NCI-H187 treated with DMSO at 0.1 percent for 48 hours (cell line): ENCODE measurements around the gene GPA33.

Source experiments
- DNase-seq: peaks from one replicate; lab custom pipeline; 2025; lab: John Stamatoyannopoulos, UW

Gene GPA33

DNA sequence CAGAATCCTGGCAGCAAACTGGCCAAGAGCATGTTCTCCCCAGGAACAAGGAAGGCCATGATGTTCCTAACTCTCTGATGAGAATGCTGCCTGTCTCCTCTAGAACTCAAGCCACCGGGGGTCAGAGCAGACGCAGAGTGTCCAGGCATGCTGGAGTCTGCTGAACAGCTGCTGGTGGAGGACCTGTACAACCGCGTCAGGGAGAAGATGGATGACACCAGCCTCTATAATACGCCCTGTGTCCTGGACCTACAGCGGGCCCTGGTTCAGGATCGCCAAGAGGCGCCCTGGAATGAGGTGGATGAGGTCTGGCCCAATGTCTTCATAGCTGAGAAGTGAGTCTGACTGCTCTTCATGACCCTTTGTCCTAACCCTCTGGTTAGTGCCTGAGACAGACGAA lies 27.0 kb upstream of the GPA33 start:
- no peak for DNase-seq

DNA sequence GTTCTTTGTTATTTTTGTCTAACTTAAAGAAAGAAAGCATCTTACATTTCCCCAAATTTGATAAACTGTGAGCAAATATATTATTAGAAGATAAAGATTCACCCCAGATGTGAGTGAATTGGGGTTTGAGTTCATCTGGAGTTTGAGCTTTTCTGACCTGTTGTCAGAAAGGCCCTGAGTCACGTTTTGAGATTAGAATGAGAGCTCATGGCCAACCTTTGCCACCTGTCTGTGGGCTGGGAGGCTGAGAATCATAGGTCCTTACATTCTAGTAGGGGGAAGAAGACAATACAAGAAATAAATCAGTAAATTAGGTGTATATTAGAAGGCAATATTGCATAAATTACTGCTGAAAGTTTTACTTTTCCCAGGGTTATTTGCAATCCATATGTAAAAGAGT lies 26.0 kb upstream of the GPA33 start:
- no peak for DNase-seq

DNA sequence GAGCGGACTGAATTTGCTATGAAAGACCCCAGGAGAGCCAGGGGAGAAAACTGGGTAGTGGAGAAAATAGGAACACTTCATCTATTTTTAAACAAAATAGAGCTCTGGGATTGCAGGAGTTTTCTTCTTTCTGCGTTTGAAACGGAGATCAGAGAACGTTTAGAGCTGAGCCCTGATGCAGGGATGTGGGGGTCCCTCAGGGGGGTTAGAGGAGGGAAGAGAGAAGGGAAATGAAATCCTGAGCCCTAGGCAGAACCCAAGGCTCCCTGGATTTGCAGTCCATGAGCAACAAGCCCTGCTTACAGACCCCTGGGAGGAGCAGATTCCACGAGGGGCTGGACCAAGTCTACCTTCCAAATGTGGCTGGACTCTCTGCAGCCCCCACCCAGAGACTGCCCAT lies 25.5 kb upstream of the GPA33 start:
- no peak for DNase-seq

DNA sequence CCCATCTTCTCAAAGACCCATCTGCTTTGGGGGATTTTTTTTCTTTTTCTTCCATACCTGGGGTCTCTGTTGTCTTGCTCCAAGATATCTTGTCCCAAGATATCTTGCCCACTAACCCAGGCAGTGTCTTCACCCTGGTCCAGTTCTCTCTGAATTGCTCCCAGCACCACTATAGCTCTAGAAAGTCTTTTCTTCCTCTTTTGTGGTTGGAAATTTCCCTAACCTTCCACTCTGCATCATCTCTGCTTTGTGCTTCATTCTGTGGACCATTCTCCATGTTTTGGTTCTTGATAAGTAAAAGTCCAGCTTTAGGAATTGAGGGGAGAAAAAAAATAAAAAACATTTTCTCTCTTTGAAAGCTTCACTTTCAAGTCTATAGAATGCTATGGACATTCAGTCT lies 24.5 kb upstream of the GPA33 start:
- no peak for DNase-seq

- no peak for DNase-seq
Measured at GRCh38 chr1:167111868-167112709, 21.9 kb upstream of the GPA33 start.

DNA sequence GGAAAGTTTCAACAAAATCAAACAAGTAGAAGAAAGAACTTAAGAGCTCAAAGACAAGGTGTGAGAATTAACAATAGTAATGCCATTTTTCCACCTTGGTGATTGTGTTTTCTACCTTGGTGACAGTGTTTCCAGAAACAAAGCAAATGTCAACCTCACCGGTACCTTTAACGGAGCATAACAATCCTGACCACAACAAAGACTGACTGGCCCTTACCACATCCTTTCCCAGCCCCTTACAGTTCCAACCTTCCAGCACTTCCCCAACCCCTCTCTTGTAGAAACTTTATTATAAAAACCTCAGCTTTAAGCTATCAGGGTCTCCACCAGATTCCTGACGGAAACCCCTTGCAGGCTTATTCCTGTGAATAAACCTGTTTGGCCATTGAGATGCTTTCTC lies 20.4 kb upstream of the GPA33 start:
- no peak for DNase-seq

GRCh38 chr1:167109125-167109524 lies 18.9 kb upstream of the GPA33 start:
- DNase-seq: no peak

DNA sequence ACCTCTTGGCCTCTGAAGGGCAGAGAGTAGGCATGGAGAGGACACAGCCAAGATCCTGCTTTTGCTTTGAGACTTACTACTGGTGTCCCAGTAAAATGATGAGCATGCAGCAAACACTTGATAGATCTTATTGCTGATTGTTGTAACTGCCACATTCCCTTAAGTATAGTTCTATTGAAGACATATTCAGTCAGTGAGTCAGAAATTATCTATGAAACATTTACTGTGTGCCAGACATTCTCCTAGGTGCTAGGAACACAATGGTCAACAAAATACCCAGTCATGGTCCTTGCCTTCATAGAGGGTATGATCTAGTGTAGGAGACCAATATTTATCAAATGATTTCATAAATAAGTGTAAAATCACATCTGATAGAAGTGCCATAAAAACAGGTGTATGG lies 17.3 kb upstream of the GPA33 start:
- DNase-seq: no peak

- DNase-seq: no peak
Measured at GRCh38 chr1:167106119-167106461, 15.9 kb upstream of the GPA33 start.

DNA sequence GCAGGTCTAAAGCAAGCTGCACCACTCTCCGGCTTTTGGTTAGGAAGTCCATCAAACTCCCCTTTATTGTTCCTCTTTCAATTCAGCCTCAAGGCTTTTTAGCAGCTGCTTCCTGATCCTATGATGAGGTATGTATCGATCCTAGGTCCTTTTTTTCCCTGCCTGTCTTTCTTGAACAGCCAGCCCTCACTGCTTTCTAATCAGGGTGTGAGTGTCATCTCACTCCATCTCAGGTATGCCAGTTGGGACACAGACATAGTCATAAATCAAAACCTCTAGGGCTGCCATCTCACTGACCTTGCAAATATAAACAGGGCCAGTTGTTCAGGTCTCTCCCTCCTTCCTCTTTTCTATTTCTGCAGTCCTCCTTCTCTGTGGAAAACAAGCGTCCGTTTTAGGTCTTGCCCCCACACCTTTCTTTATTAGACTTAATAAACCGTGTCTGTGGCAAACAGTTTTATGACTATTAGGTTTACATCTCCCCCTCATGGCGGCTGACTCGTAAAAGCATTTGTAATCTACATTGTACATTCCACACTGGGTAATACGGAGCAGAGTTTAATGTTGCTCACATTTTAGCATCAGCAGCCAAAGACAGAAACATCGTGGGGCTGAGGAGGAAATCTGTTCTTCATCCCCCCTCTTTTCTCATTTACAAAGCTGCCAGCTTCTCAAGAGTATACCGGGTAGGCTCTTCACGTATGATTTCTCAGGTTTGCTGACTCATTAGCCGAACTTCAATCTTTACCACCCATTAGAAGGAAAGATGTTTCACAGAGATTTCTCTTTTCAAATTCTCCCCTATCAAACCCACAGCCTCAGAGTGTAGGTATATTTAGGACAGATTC lies 15.3 kb upstream of the GPA33 start:
- no peak for DNase-seq

- DNase-seq: no peak
Measured at GRCh38 chr1:167104256-167104633, 14.1 kb upstream of the GPA33 start.

DNA sequence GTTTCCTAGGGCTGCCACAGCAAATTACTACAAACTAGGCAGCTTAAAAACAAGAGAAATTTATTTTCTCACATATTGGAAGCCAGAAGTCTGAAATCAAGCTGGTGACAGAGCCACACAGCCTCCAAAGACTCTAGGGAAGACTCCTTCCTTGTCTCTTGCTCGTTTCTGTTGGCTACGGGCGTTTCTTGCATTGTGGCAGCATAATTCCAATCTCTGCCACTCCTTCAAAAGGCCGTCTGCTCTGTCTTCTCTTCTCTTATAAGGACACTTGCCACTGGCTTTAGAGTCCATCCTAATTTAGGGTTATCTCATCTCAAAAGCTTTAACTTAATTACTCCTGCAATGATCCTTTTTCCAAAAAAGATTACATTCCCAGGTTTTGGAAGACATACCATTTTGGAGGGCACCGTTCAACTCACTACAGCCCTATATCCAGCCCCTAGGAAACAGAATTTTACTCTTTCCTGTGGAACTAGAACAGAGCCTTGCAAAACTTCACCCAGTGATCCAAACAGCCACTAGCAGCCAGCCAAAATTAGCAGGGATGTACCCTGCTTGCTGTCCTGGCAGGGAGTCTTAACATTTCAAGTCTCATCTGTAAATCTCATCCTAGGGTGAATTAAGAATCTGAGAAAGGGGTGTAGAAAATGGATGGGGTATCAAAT lies 12.9 kb upstream of the GPA33 start:
- DNase-seq: no peak

DNA sequence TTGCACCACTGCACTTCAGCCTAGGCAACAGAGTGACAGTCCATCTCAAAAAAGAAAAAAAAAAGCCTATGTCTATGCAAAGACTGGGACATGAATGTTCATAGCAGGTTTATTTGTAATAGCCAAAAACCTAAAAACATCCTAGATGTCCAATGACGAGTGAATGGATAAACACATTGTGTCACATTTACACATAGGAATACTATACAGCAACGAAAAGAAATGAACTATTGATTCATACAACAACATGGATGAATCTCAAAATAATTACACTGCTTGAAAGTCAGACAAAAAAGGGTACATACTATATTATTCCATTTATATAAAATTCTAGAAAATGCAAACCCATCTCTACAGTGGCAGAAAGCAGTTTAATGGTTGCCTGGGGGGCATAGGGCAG lies 11.6 kb upstream of the GPA33 start:
- no peak for DNase-seq

GRCh38 chr1:167100730-167101129 lies 10.6 kb upstream of the GPA33 start:
- DNase-seq: no peak

DNA sequence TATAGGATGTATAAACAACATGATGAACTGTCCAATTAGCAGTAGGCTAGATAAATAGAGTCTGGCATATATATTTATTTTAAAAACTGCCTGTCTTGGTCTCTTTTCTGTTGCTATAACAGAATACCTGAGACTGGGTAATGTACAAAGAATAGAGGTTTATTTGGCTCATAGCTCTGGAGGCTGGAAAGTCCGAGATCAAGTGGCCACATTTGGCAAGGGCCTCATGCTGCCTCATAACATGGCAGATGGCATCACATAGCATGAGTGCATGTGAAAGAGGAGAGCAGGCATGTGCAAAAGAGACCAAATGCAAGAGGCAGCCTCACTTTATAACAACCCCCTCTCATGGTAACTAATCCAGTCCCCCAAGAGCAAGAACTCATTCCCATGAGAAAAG lies 9.7 kb upstream of the GPA33 start:
- no peak for DNase-seq

- DNase-seq: no peak
Measured at GRCh38 chr1:167095368-167095767, 5.2 kb upstream of the GPA33 start.

DNA sequence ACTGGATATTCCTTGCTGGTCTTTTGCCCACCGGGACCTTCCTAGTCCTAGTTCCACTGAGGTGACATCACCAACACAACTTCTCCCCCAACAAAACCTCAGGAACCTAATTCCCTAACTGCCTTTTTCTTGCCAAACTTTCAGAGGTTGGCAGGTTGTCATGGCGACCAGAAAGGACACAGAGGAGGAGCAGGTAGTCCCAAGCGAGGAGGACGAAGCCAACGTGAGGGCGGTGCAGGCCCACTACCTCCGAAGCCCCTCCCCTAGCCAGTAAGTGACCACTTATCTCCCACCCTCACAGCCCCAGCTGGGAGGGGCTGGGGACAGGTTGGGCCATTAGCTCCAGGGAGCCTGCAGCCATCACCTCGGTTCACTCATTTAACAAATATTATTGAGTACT lies 4.5 kb upstream of the GPA33 start:
- DNase-seq: no peak

- DNase-seq: no peak
Measured at GRCh38 chr1:167093846-167094516, 3.8 kb upstream of the GPA33 start, which contains the start of gene STYXL2. STYXL2 (plus strand) TSS chr1:167094075; CDS start chr1:167094850, 775 bp downstream.

DNA sequence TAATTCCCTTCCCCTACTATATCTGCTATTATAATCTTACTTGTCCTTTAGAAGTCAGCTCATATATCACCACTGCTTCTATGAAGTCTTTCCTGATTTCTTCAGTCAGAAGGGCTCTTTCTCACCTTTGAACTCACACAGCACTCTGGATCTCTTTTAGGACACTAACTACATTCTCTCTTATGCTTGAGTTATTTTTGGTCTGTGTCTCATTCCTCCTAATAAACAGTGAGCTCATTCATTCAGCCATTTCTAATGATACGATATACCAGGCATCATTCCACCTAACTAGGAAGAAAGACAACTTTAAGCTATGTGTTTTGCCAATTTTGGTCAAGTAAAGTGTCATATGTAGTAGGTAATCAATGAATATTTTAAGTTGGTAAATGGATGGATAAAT lies 2.5 kb upstream of the GPA33 start:
- no peak for DNase-seq

DNA sequence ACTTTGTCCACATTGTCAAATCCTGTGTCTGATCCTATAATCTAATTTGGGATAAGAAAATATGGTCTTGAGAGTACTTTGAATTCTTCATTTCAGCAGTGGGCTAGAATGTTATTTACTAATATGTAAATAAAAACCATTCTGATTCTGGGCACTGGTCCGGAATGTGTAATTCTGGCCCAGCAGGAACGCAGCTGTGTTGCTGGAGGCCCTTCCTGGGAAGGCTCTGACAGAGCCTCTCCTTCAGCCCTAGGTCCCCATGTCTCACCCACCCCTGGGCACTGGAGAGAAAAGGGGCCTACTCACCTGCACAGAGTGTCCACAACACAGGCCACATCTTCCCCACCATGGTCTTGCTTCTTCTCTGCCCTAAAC lies 251 bp downstream of the GPA33 start:
- no peak for DNase-seq

- no peak for DNase-seq
Measured at GRCh38 chr1:167088746-167089417, 1.3 kb downstream of the GPA33 start.

DNA sequence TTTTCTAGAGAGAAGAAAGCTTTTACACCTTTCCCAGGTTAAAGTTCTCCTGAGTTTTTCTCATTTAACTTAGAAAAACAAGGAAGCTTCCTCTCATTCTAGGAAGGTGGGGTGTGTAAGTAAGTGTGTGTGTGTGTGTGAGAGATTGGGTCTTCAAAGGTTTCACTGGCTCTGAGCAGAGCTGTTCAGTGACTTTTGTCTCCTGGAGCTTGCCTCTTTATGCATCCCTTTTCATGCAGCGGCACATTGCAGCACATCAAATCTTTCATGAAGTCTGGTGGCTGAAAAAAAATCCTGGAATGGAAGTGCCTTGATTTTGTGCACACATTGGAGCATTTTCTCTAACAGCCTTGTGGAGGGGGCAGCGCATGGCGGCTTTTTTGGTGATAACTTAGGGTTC lies 3.4 kb downstream of the GPA33 start:
- DNase-seq: no peak
